SH-SY5Y (cell line): ENCODE data around the gene DYNLT5.

Experiments
- GATA2 ChIP-seq: IDR thresholded peaks from 2 replicates; pipeline ENCODE4 v1.6.1; 2011; ENCODE audit warnings: mild to moderate bottlenecking, low read depth, low read length
- GATA3 ChIP-seq: IDR thresholded peaks from 2 replicates; pipeline ENCODE4 v1.6.1; 2011; ENCODE audit warnings: low read depth, mild to moderate bottlenecking, low read length, moderate library complexity

DYNLT5 gene

DNA sequence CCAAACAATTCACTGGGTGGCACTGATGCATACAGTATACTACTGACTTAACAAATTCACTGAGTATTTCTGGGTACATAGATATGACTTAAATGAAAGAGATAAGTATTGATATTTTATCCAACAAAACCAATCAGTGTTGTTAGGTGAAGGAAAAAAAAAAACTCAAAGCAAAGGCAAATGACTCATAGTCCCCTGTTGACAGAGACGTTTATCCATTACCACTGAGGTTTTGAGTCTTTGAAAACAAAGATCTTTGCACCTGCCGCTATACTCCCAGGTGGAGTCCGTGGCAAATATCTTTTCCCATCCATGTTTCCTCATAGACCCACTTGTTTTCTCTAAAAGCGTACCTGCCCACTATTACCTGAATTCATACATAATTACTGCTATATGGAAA lies 18.4 kb downstream of the DYNLT5 start:
- TF ChIP-seq GATA2, result no peak
- no peak for TF ChIP-seq GATA3

DNA sequence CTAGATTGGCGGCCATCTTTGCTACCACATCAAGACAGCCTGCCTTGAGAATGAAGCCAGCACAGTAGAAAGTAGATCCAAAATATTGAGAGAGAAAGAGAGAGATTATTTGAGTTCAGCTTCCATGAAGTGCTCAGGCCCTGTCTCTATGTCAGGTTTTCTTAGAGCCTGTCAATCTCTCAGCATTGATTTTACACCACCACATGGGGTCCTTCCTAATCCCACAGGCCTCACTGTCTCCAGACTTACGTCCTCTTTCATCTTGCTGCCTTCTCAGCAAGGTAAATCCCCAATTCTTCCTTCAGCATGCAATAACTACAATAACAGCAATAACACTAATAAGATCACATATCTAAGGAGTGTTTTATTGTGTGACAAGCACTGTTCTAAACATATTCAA lies 21.0 kb downstream of the DYNLT5 start:
- TF ChIP-seq GATA2, result no peak
- TF ChIP-seq GATA3, result no peak

DNA sequence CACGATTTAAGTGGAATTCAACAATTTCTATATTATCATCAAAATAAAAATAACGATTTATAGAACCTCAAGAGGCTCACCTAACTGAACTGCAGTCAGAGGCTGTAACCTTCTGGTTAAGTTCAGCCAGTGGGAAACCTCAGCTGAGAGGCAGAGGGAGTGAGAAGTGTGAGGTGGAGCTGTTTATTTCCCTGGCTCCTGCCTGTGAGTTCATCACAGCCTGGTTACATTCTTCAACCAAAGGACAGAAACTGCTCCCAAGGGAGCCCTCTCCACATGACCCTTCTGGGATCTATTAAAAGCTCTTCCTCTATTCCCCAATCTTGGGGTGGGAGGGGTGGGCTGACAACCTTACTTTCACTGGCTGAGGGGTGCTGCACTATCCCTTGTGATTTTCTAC lies 22.2 kb downstream of the DYNLT5 start:
- TF ChIP-seq GATA3 (no peak), GATA2 (no peak)

DNA sequence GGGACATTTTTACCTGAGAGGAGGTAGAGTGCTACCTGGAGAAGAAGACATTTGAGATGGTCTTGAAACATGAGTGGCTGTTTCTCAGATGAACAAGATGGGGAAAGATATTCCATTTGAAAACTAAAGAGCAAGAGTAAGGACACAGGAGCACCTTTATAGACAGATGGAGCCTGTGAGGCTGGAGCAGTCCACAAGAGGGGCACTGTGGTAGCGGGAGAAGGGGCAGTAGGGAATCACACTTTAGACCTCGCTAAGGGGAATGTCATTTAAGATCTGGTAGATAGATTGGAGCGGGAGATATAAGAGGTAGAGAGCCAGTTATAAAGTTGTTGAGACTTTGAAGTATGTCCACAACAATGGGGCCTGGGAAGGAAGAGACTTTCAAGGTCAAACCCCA lies 23.4 kb downstream of the DYNLT5 start:
- no peak for TF ChIP-seq GATA2
- TF ChIP-seq GATA3, result no peak

DNA sequence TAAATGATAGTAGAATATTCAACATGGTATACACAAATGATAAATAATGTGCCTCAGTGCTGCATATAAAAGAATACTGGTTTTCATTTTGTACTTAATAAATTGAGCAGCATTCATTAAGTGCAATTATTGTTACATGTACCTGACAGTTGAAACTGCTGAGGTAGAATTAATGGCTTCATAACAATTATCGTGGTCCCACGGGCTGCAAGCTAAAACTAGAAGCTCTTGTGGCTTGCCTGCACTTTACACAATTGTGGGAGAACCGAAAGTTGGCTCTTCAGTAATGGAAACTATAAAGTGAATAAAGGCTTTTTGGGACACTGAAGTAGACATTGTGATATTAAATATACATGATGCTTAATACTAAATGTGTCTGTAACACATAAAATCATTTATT lies 25.6 kb downstream of the DYNLT5 start:
- no peak for TF ChIP-seq GATA3
- TF ChIP-seq GATA2, result no peak

DNA sequence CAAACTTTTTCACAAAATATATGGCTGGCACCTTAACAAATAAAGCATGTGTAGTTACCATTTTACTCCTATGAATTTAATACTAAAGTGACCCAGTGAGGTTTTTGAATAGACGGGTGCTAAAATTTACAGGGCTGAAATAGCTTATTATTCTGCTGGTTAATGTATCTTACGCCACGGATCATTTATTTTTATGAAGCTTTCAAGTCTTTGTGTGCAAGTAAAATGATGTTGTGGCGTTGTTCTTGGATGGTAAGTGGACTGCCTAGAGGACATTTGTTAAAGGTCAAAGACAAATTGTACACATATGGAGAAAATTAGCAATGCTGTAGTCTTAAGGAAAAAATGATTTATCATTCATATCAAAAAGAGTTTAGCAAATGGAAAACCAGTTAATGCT lies 26.0 kb downstream of the DYNLT5 start:
- no peak for TF ChIP-seq GATA3
- no peak for TF ChIP-seq GATA2

DNA sequence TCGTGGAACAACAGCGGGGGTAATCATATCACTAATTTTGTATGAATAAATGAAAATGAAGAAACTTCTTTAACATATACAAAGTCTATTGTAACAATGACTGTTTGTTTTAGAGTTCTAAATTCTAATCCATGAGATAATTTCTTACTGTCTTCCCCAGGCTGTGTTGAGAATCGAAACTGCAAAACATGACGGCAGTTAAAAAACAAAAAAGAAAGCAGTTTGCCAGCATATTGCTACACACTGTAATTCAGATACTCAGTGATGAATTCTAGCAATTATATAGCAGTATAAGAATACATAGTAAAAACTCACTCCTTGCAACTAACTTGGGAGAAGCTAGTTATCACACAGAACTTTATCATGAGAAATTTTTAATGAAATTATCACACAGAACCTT lies 26.7 kb downstream of the DYNLT5 start:
- TF ChIP-seq GATA2 (no peak), GATA3 (no peak)

DNA sequence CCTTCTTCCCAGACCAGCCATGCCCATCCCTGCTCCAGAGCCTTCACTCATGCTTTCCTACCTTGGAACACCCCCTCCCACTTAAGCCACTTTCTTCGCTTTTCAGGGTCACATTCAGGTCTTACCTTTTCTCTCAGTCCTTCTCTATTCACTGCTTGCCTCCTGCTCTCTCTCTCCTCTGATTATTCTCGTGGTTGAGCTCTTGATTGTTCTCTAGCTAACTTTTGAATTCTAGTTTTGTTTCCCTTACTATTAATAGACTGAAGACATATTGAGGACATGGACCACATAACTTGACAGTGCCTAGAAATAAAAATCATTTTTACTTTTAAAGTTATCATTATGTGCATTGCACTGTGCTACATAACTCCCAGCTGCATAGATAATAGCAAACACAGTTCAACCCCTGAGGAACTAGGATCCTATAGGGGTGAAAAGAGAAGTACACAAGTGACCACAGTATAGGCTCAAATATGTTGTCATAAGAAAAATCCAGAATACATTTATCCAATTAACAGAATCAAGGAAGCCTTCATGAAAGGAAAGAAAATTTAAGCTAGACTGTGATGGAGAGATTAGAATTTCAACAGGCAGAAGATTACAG lies 27.3 kb downstream of the DYNLT5 start:
- TF ChIP-seq GATA2, result no peak
- no peak for TF ChIP-seq GATA3

DNA sequence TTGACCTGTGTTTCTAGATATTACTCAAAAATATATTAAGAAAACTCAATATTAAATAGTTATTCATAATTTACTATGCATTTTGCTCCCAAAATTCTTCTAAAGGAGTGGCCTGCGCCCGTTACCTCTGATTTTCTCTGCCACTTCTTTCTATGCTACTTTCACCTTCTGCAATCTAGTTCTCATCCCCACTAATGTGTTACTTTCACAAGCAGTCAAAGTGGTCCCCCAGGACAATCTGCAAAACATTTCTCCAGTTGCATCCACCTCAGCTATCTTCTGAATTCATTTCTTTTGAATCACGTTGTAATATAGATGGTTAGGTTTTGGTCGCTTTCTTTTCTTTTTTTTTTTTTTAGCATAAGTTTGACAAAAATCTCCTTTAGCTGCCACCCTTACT lies 35.4 kb downstream of the DYNLT5 start:
- TF ChIP-seq GATA2 (no peak), GATA3 (no peak)

DNA sequence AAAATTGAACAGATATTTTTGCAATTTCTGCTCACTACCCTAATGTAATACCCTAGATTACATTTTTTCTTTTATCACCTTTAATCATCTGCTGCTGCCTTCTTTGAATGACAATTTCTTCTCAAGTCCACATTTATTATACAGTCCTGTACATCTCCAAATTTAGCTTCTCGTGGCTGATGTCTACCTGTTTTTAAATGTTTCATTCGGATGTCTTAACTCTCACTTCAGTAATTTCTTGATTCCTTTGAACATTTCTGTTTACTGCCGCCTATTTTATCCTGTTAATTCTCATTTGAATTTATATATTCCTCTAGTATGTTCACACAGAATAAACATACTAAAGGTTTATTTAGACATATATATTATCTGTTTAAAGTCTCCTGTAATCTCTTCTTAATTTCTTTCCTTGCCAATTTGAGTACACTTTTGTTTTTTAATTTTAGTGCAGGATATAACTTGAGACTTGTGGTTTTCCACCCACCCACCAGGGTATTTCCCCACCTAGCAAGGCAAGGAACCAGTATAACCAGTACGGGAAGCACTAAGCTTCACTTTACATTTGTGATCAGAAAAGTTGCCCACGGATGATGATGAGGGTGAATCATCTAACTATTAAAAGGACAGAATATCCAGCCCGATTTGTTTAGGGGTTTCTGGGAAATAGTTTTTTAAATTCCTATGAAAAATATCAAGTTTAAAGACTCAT lies 36.1 kb downstream of the DYNLT5 start:
- TF ChIP-seq GATA3 (no peak), GATA2 (no peak)

DNA sequence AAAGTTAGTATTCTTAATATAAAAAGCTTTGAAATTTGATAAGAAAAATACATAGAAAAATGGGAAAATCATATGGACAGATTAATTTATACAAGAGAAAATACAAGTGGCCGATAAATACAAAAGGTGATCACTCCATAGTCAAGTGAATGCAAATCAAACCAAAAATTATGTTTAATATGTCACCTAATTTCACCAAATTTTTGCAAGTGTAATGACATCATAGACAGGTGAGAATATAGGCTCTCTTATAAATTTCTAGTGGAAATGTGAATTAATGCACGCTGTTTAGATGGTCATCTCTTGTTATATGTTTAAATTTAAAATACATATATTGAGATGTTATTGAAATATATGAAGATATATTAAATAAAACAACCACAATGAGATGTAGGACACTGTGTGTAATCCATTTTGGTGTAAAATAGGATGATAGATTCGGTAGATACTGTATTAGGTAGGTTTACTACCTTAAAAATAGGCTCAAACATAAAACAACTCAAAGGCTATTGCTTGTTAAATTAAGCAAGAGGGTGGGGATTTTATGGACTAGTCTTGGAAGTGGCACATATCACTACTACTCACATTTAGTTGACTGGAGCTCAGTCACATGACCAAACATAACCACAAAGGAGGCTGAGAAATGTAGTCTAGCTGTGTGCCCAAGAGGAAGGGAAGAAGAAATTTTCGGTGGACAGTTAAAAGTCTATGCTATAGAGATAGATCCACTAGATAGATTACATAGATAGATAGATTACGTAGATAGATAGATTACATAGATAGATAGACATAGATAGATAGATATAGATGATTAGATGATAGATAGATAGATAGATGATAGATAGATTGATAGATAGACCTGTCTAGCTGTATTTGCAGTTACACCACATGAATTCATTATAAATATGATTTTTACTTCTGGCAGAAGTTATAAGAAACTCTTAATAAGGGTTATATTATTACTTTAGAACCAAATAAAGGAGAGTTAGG lies 39.7 kb downstream of the DYNLT5 start:
- TF ChIP-seq GATA3 (no peak), GATA2 (no peak)

DNA sequence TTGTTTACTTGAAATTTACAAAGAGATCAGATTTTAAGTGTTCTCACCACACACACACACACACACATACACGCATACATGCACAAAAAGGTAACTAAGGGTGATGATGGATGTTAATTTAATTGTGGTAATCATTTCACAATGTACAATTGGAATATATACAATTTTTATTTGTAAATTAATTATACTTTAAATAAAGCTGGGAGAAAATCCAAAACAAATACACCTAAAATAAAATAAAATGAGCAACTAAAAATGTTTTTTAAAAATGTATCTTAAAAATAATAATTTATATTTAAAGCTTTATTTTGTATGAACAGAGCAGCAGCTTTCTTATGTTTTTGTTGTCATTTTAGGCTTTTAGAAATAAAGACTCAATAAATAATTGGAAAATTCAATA lies 57.0 kb downstream of the DYNLT5 start:
- TF ChIP-seq GATA2 (no peak), GATA3 (no peak)

DNA sequence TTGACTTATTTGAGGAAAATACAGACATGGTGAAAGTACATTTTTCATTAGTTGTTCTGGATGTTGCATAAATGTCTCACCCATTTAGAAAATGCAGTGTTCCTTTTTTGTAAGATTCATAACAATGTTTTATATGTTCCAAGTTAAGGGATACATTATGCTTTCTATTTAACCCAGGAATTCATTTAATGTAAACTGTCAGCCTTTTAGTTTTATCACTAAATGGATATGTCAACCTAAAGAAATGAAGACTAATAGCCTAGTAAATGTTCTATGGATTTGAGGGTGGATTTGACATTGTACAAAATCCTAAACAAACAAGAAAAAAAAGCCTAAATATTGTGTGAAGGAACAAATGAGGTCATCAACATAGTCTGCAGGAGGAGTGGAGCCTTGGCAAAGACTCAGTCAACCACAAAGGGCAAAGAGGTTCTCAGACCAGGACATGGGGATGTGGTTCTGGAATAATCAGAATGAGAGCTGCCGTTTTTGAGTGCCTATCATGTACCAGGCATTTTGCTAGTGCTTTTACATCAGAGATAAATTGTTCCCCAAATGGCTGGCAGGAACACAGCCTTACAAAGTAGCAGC lies 57.6 kb downstream of the DYNLT5 start:
- TF ChIP-seq GATA2 (no peak), GATA3 (no peak)

DNA sequence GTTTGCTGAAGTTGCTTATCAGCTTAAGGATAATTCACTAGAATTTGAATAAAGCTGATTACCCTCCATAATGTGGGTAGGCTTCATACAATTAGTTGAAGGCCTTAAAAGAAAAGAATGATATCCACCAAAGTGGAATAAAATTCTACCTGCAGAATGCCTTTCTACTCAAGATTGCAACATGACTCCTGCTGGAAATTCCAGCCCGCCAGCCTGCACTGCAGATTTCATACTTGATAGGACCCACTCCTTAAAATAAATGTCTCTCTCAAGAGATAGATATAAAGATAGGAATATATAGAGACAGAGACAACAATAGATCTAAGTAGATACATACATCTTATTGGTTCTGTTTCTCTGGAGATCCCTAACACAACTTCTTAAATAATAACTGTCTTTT lies 72.5 kb downstream of the DYNLT5 start:
- TF ChIP-seq GATA3 (no peak), GATA2 (no peak)
